A549 (cell line): ENCODE measurements around the gene APC2. TPM values are rescaled to one million over a fixed set of nuclear protein-coding genes. Genes with fewer than 3 reads are reported as not detected.

ENCODE experiments used
- ATAC-seq, 2 experiments: fragments of 200-7000 bp in 1 of 2; fragments of >200 bp in 1 of 2; cut with Nextera tagmentation in 1 of 2; cut with Tn5 transposase in 1 of 2; 3 replicates each; pipeline versions ENCODE4 v1.8.0 to v1.9.1; 2018 to 2020; ENCODE audit warnings: mild to moderate bottlenecking in 1 of 2, moderate library complexity in 1 of 2
- CTCF ChIA-PET: fragments of 300-600 bp; sonication (Branson Sonifier 250); formaldehyde crosslinking; extraction: SDS; loops from one replicate; lab custom pipeline; 2021; ENCODE audit warnings: antibody characterized with exemption, inconsistent platforms; lab: Yijun Ruan, JAX
- POLR2A ChIA-PET: fragments of 350-600 bp; formaldehyde crosslinking; extraction: SDS; loops from one replicate; lab custom pipeline; 2021; ENCODE audit warnings: antibody characterized with exemption, inconsistent platforms; lab: Yijun Ruan, JAX
- DNase-seq, 2 experiments: peaks; one replicate each; pipeline versions ENCODE4 v3.0.0 to v3.0.0-alpha.2; 2011 to 2016; ENCODE audit warnings: low read depth in 1 of 2, low spot score in 1 of 2
- FAIRE-seq: peaks from 2 replicates; lab custom pipeline; 2011; peaks lifted over from hg19 to GRCh38; lab: Jason Lieb, UNC
- H3K27ac ChIP-seq, 2 experiments: fragments of >200 bp; sonication (Bioruptor Twin); formaldehyde crosslinking; 3 replicates each; pipeline ENCODE4 v1.5.1; 2016 to 2017
- H3K4me1 ChIP-seq: fragments of >200 bp; sonication (Bioruptor Twin); formaldehyde crosslinking; 3 replicates; pipeline ENCODE4 v1.6.1; 2016
- H3K4me2 ChIP-seq: fragments of >200 bp; sonication (Bioruptor Twin); formaldehyde crosslinking; 3 replicates; pipeline ENCODE4 v1.6.1; 2016
- H3K4me3 ChIP-seq: fragments of >200 bp; sonication (Bioruptor Twin); formaldehyde crosslinking; 3 replicates; pipeline ENCODE4 v1.5.1; 2016
- H3K9me3 ChIP-seq: fragments of >200 bp; sonication (Bioruptor Twin); formaldehyde crosslinking; 3 replicates; pipeline ENCODE4 v1.6.1; 2016
- CEBPB ChIP-seq, 2 experiments: fragments of >200 bp in 1 of 2; sonication (Bioruptor Twin) in 1 of 2; formaldehyde crosslinking in 1 of 2; IDR thresholded peaks; 2 replicates each; pipeline ENCODE4 v1.6.1; 2012 to 2016
- ELK1 ChIP-seq: fragments of 150-350 bp; IDR thresholded peaks from 2 replicates; pipeline ENCODE4 v1.6.1; 2014; ENCODE audit warnings: low read depth, mild to moderate bottlenecking, low read length
- EP300 ChIP-seq, 2 experiments: fragments of >200 bp; sonication (Bioruptor Twin); formaldehyde crosslinking; IDR thresholded peaks; 2 replicates in 1 of 2; 3 replicates in 1 of 2; pipeline ENCODE4 v1.6.1; 2016 to 2017
- ESRRA ChIP-seq: fragments of 150-350 bp; IDR thresholded peaks from 2 replicates; pipeline ENCODE4 v1.6.1; 2014; ENCODE audit warnings: mild to moderate bottlenecking, low read length, borderline replicate concordance
- FOSB ChIP-seq: fragments of 250-450 bp; sonication (Bioruptor Pico); IDR thresholded peaks from 2 replicates; pipeline ENCODE4 v1.5.0; 2020; ENCODE audit warnings: mild to moderate bottlenecking, moderate library complexity
- FOSL2 ChIP-seq, 2 experiments: fragments of 450-650 bp in 1 of 2; fragments of >200 bp in 1 of 2; sonication (Bioruptor Twin) in 1 of 2; formaldehyde crosslinking; IDR thresholded peaks; 2 replicates each; pipeline versions ENCODE4 v1.5.0 to v1.6.1; 2016 to 2020; ENCODE audit warnings: mild to moderate bottlenecking in 1 of 2, moderate library complexity in 1 of 2
- HDAC2 ChIP-seq: fragments of 200-600 bp; sonication (generic); IDR thresholded peaks from 2 replicates; pipeline ENCODE4 v1.6.1; 2016
- KDM1A ChIP-seq: fragments of 200-600 bp; sonication (generic); IDR thresholded peaks from 2 replicates; pipeline ENCODE4 v1.6.1; 2016; ENCODE audit warnings: low read depth, mild to moderate bottlenecking
- KDM5A ChIP-seq: fragments of 200-600 bp; sonication (generic); IDR thresholded peaks from 2 replicates; pipeline ENCODE4 v1.6.1; 2016; ENCODE audit warnings: antibody characterized with exemption, mild to moderate bottlenecking
- MAZ ChIP-seq: fragments of 150-350 bp; IDR thresholded peaks from 2 replicates; pipeline ENCODE4 v1.6.1; 2014; ENCODE audit warnings: antibody characterized with exemption, low read depth, low read length, borderline replicate concordance
- NPAS2 ChIP-seq: fragments of 250-450 bp; sonication (Bioruptor Pico); IDR thresholded peaks from 2 replicates; pipeline ENCODE4 v1.8.0; 2022; ENCODE audit warnings: mild to moderate bottlenecking, moderate library complexity, borderline replicate concordance
- POLR2AphosphoS2 ChIP-seq: conservative IDR thresholded peaks from 2 replicates; pipeline ENCODE4 v1.6.1; 2012; ENCODE audit warnings: low read length, improper control_type of control experiment, inconsistent platforms
- RARB ChIP-seq: fragments of 250-450 bp; sonication (Bioruptor Pico); IDR thresholded peaks from 2 replicates; pipeline ENCODE4 v1.8.0; 2021; ENCODE audit warnings: mild to moderate bottlenecking, moderate library complexity
- RFX5 ChIP-seq: fragments of 450-650 bp; IDR thresholded peaks from 2 replicates; pipeline ENCODE4 v1.7.1; 2014; ENCODE audit warnings: antibody characterized with exemption, mild to moderate bottlenecking, moderate library complexity
- RNF2 ChIP-seq: fragments of 200-600 bp; sonication (generic); IDR thresholded peaks from 2 replicates; pipeline ENCODE4 v1.6.1; 2016; ENCODE audit warnings: low read depth, mild to moderate bottlenecking, antibody characterized with exemption, moderate library complexity, borderline replicate concordance
- ZC3H11A ChIP-seq: fragments of 450-650 bp; IDR thresholded peaks from 2 replicates; pipeline ENCODE4 v1.6.1; 2014; ENCODE audit warnings: antibody characterized with exemption, mild to moderate bottlenecking
- WGBS: methylation state at CpG from one replicate; pipeline ENCODE4 v1.1.6; 2017; ENCODE audit errors: missing lambda C conversion rate; 5-methylcytosine and 5-hydroxymethylcytosine counted together
- polyA plus RNA-seq, 4 experiments: library from polyadenylated mRNA; depleted of rRNA in 3 of 4; stranded (reverse); fragments of >200 nt; fragmentation: RNase III in 1 of 4; extraction: RNeasy Plus Mini Kit Qiagen cat#74134 plus additional on column Dnase treatment in 1 of 4; gene quantifications; 2 replicates in 3 of 4; 3 replicates in 1 of 4; pipeline ENCODE4 v1.2.3, GENCODE V29; 2011 to 2017
- TF ChIP-seq, protein P1 (sequence below): fragments of >200 bp; sonication (Bioruptor Twin); formaldehyde crosslinking; IDR thresholded peaks from 2 replicates; pipeline ENCODE4 v1.6.1; 2016
- TF ChIP-seq, protein P2 (sequence below): fragments of 250-450 bp; sonication (Bioruptor Pico); IDR thresholded peaks from 2 replicates; pipeline ENCODE4 v1.5.0; 2020; ENCODE audit warnings: low read depth, mild to moderate bottlenecking, moderate library complexity

The APC2 gene
- polyA plus RNA-seq, 2 of the 4 experiments (the other 2 are of a cell fraction), result 0.36 to 1.6 TPM

GRCh38 chr19:1457892-1458291 is 8.0 kb downstream of the APC2 start:
- ChIA-PET POLR2A (no interaction called here), CTCF (interaction anchor here (1.9 to 2.7 kb wide), 3 partner anchors 8 to 13 kb away, joined by 6 to 14 read pairs (median 11); no protein-coding TSS in a partner anchor)
- no peak for TF ChIP-seq FOSL2 (IDR thresholded peaks at IDR 0.05)
- no peak for TF ChIP-seq FOSL2 (CRISPR knock-in tag; IDR thresholded peaks at IDR 0.05)
- TF ChIP-seq RFX5, result no peak
- TF ChIP-seq, protein P1, sequence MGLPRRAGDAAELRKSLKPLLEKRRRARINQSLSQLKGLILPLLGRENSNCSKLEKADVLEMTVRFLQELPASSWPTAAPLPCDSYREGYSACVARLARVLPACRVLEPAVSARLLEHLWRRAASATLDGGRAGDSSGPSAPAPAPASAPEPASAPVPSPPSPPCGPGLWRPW, result no peak
- no peak for TF ChIP-seq EP300 (IDR thresholded peaks at IDR 0.05)
- no peak for TF ChIP-seq RNF2
- TF ChIP-seq FOSB (CRISPR knock-in tag), result no peak
- no peak for TF ChIP-seq KDM5A
- no peak for TF ChIP-seq MAZ
- Histone ChIP-seq H3K27ac (no peak overlapping the region), H3K4me2 (no peak overlapping the region), H3K4me3 (no peak overlapping the region), H3K9me3 (no peaks in the 10 kb centered on the region), H3K4me1 (peaks cover 10% of the 10 kb centered on the region; the same call in 2 of the 3 replicates)
- no peak for DNase-seq
- FAIRE-seq, result no peak
- 89% methylated on average over 5 of the region's 16 CpGs for WGBS
- no peak for ATAC-seq

DNA sequence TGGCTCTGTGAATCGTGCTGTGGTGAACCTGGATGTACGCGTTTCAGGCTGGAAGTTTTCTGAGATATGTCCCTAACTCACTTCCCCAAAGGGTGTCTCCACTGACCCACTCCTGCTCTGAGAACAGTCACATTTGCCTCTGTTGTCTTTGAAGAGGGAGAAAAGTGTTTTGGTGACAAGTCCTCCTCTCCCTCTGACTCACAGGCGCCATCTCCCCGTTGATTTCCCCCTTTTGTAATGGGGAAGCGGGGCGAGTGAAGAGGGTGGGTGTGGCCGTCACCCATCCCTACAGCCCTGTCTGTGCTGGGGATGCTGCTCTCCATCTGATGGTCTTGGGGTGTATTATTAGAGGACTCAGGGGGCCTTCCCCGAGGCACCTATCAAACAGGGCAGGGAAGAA is 9.6 kb downstream of the APC2 start:
- 78% methylated on average over 9 of the region's 9 CpGs for WGBS
- ATAC-seq (no peak), FAIRE-seq (no peak), DNase-seq (no peak)
- no peak overlapping the region for H3K4me2 ChIP-seq
- no peaks in the 10 kb centered on the region for H3K9me3 ChIP-seq
- ChIA-PET POLR2A (no interaction called here), CTCF (interaction anchor here (0.6 to 2.7 kb wide), 2 partner anchors 15 to 393 kb away, joined by 3 to 14 read pairs; no protein-coding TSS in a partner anchor)
- TF ChIP-seq, protein P2, sequence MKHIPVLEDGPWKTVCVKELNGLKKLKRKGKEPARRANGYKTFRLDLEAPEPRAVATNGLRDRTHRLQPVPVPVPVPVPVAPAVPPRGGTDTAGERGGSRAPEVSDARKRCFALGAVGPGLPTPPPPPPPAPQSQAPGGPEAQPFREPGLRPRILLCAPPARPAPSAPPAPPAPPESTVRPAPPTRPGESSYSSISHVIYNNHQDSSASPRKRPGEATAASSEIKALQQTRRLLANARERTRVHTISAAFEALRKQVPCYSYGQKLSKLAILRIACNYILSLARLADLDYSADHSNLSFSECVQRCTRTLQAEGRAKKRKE (CRISPR knock-in tag), result no peak
- H3K4me1 ChIP-seq, result peaks cover 6% of the 10 kb centered on the region; the same call in 1 of the 3 replicates
- H3K4me3 ChIP-seq, result no peak overlapping the region
- no peak overlapping the region for H3K27ac ChIP-seq

GRCh38 chr19:1460033-1460995 is 10.4 kb downstream of the APC2 start:
- no peak for TF ChIP-seq ZC3H11A
- TF ChIP-seq, protein P2 (CRISPR knock-in tag), result no peak
- no peak for TF ChIP-seq NPAS2 (CRISPR knock-in tag)
- ChIA-PET CTCF (interaction anchor here (1.0 kb wide), 1 partner anchor 16 kb away, joined by 4 read pairs; no protein-coding TSS in a partner anchor), POLR2A (interaction anchor here (0.5 kb wide), 1 partner anchor 34 kb away, joined by 3 read pairs; no protein-coding TSS in a partner anchor)
- no peak for ATAC-seq
- H3K27ac ChIP-seq, result no peak overlapping the region
- H3K4me1 ChIP-seq, result peaks cover 2% of the 10 kb centered on the region; the same call in 1 of the 3 replicates
- no peak for FAIRE-seq
- H3K4me3 ChIP-seq, result no peak overlapping the region
- H3K9me3 ChIP-seq, result no peaks in the 10 kb centered on the region
- no peak for DNase-seq
- no peak overlapping the region for H3K4me2 ChIP-seq
- 89% methylated on average over 7 of the region's 36 CpGs for WGBS

DNA sequence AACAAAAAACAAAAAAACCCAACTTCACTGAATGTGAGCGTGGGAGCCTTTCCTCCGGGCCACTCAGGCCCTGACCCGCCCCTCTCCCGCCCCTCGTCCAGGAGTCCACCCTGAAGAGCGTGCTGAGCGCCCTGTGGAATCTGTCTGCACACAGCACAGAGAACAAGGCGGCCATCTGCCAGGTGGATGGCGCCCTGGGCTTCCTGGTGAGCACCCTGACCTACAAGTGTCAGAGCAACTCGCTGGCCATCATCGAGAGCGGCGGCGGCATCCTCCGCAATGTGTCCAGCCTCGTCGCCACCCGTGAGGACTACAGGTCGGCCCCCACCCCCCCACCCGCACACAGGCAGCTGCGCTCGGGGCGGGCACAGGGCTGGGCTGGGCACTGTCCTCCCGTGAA is 11.9 kb downstream of the APC2 start:
- Histone ChIP-seq H3K4me1 (no peaks in the 10 kb centered on the region), H3K4me2 (no peak overlapping the region), H3K9me3 (no peaks in the 10 kb centered on the region), H3K4me3 (no peak overlapping the region), H3K27ac (no peak overlapping the region)
- ChIA-PET CTCF (interaction anchor here (0.9 kb wide), 1 partner anchor 17 kb away, joined by 3 read pairs; no protein-coding TSS in a partner anchor), POLR2A (no interaction called here)
- FAIRE-seq (no peak), ATAC-seq (no peak), DNase-seq (no peak)
- no peak for TF ChIP-seq ZC3H11A
- TF ChIP-seq NPAS2 (CRISPR knock-in tag), result no peak
- TF ChIP-seq ESRRA, result no peak
- no peak for TF ChIP-seq POLR2AphosphoS2
- TF ChIP-seq ELK1, result no peak
- TF ChIP-seq KDM1A, result no peak
- TF ChIP-seq HDAC2, result no peak
- TF ChIP-seq CEBPB (IDR thresholded peaks at IDR 0.05), result no peak
- TF ChIP-seq RARB (CRISPR knock-in tag), result no peak
- WGBS, result 90% methylated on average over 9 of the region's 24 CpGs
